HG02642 (cell line): ENCODE data around the gene IFI35.
A peak's percentile ranks its signal among the peaks of the same experiment; 100 is the strongest.
"Not testable (repeated sequence)": the region's sequence is repeated elsewhere in the genome, so short reads cannot be mapped to it uniquely, and the experiment has no call there.

ENCODE experiments used
- ATAC-seq: cut with Tn5 transposase; IDR thresholded peaks from one replicate; pipeline ENCODE4 v1.9.1; 2021; ENCODE audit warnings: mild to moderate bottlenecking; ENCODE audit not compliant: unreplicated experiment, poor library complexity

The IFI35 gene

GRCh38 chr17:43006639-43007551 is at the start of gene IFI35:
TSS of gene IFI35 (plus strand) at chr17:43006784. CDS start at chr17:43006948, 164 bp downstream.
- ATAC-seq = peak; percentile 88

- ATAC-seq = peak; percentile 92
Measured at GRCh38 chr17:42964161-42964932, 42.2 kb upstream of the IFI35 start, which contains the start of gene AARSD1. TSS of gene AARSD1 (minus strand) at chr17:42964454. CDS start at chr17:42964440, 14 bp downstream.

GRCh38 chr17:42967925-42968324 is 38.7 kb upstream of the IFI35 start:
- ATAC-seq = no peak

- ATAC-seq = no peak
Measured at GRCh38 chr17:42969001-42969581, 37.5 kb upstream of the IFI35 start.

- ATAC-seq = no peak
Measured at GRCh38 chr17:42971589-42971988, 35.0 kb upstream of the IFI35 start.

GRCh38 chr17:42973323-42973722 is 33.3 kb upstream of the IFI35 start:
- ATAC-seq = not testable (repeated sequence)

DNA sequence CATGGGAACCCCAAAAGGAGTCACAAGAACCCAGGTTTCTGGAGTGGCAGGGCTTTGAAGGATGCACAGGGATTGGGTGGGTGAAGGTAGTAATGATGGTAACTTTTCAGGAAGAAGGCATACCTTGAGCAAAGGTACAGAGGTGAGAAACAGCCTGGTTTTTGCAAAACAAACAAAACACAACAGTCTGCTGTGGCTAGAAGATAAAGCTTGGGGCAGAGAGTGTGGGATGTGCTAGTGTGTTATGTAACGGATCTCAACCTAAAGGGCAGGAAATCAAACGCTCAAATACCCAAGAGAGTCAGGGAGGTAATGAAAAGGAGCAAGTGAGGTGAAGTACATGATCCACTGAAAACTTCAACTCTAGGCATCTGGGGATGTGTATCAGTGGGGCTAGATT is 31.3 kb upstream of the IFI35 start:
- ATAC-seq = no peak

DNA sequence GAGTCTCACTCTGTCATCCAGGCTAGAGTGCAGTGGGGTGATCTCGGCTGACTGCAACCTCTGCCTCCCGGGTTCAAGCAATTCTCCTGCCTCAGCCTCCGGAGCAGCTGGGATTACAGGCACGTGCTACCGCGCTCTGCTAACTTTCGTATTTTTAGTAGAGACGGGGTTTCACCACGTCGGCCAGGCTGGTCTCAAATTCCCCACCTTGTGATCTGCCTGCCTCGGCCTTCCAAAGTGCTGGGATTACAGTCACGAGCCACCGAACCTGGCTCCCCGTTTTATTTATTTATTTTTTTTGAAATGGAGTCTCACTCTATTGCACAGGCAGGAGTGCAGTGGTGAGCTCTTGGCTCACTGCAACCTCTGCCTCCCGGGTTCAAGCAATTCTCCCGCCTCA is 30.9 kb upstream of the IFI35 start:
- not testable (repeated sequence) for ATAC-seq

DNA sequence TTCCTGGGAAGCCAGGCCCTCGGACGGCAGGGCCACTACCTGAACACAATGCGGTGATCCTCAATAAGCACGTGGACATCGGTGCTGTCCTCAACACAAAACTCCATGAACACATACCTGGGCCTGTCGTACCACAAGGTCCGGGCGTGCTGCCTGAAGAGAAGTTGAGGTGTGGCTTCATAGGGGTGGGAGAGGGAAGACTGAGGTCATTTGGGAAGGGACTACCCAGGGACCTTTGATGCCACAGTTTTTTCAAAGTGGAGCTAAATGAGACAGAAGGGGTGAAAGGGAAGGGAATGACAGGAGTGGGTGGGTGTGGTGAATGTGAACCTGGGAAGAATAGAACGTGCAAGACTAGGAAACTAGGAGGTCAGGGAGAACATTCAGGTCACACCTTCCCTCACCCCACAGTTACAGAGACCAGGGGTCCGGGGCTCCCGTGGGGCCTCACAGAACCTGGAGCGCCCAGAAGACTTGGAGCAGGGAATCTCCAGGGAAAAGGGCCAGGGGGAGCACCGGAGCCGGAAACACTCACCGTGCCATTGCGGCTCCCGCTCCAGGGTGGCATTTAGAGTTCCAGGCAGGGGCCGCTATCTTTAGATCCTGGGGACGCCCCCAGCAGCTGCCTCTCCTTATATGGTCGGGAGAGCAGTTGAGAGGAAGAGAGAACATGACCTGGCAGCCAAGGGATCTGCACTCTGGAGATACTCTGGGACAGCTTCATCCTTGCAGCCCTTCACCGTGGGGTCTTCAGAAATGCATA is 26.9 kb upstream of the IFI35 start, which contains the start of gene PTGES3L:
TSS of gene PTGES3L (minus strand) at position 570 of the 763 bp plus-strand sequence. CDS start at position 543, 27 bp downstream.
- peak; percentile 34 for ATAC-seq

DNA sequence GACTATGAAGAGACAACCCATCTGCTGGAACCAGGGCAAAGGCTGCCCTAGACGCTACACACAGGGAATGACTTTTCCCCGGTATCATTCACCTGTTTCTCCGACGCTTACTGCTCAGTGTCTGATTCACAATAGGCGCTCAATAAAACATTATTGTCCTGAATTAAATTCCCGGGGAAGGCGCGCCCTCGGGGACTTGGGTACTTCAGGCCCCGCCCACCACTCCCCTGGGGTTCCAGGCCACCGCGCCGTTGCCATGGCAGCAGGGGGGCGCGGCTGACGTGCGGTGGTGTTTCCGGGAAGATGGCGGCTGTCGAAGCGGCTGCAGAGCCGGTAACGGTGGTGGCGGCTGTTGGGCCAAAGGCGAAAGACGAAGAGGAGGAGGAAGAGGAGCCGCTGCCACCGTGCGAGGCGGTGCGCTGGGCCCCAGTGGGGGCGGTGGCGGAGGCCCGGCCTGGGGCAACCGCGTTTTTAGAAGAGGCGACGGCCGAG is 26.3 kb upstream of the IFI35 start, which contains the start of gene RUNDC1:
TSS of gene RUNDC1 (plus strand) at position 292 of the 492 bp plus-strand sequence. CDS start at position 304, 12 bp downstream.
- peak; percentile 84 for ATAC-seq

DNA sequence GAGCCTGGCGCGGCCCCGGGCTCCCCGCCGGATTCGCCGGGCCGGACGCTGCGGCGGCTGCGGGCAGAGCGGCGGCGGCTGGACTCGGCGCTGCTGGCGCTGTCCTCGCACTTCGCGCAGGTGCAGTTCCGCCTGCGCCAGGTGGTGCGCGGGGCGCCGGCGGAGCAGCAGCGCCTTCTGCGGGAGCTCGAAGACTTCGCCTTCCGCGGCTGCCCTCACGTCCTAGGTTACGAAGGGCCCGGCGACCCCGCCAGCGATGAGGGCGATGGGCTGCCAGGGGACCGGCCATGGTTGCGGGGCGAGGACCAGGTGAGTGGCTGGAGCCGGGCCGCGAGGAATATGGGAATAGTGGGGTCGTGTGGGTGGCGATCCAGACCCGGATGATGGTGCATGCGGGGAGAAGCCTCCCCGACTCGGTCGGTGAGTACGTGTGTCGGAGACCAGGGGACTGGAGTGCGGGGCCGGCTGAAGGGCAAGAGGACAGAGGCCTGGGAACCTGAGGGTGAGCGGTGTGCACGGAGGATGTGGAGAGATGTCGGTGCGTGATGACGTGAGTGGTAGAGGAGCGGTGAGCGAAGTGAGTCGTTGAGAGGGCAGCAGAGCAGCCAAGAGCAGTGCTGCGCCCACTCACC is 25.7 kb upstream of the IFI35 start:
- ATAC-seq = peak; percentile 52

GRCh38 chr17:42982266-42982665 is 24.3 kb upstream of the IFI35 start:
- no peak for ATAC-seq

- no peak for ATAC-seq
Measured at GRCh38 chr17:42985225-42985624, 21.4 kb upstream of the IFI35 start.

DNA sequence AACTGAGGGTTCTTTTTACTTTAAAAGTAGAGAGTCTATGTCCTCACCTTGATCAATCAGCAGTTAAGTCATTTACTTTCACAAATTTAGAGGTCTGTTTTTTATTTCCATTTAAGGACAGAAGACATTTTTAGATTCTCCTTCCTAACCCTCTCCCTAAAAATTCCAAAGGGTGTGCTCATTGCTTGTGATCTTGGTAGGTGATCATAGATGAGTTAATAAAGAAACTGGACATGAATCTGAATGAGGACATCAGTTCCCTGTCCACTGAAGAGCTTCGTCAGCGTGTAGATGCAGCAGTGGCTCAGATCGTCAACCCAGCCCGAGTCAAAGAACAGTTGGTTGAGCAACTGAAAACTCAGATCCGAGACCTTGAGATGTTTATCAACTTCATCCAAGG is 17.4 kb upstream of the IFI35 start:
- ATAC-seq = no peak

GRCh38 chr17:42989726-42990652 is 16.6 kb upstream of the IFI35 start:
- no peak for ATAC-seq

DNA sequence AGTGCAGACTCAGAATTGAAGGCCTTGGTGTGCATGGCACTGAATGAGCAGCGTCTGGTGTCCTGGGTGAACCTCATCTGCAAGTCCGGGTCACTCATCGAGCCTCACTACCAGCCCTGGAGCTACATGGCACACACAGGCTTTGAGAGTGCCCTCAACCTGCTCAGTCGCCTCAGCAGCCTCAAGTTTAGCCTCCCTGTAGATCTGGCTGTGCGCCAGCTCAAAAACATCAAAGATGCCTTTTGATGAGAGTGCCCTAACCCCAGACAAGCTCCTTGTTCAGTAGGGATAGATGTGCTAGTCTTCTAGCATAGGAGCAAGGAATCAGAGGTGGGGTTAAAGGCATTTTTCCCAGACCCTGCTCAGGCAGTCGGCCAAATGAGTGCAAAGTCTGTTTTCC is 15.1 kb upstream of the IFI35 start:
- no peak for ATAC-seq

- ATAC-seq = no peak
Measured at GRCh38 chr17:42992872-42993271, 13.7 kb upstream of the IFI35 start.

- ATAC-seq = not testable (repeated sequence)
Measured at GRCh38 chr17:42993913-42994312, 12.7 kb upstream of the IFI35 start.
